ENCODE data around the gene GMDS.

GMDS gene

DNA sequence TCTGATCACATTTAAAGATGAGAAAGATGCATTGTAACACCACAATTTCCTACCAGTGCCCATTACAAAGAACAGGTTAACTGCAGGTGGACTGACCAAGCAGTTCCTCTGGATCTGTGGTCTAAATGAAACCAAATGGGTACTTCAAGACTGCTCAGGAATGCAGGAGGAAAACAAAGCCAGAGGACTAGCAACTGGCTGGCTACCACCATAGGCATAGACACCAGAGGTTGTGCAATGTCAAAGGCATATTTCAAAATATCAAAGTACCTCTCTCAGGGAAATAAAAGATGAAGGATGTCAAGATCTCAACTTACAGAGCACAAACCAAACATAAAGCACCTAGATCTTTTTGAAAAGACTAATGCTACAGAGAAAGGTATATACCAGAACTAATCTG, 65.5 kb downstream of the GMDS start:
- peaks cover 6% of the 10 kb centered on the region for H3K4me1 ChIP-seq (ENCODE audit: control insufficient read depth, insufficient read depth, low read length, unreplicated experiment)
- H2AFZ ChIP-seq (ENCODE audit: low read length, unreplicated experiment) = no peak overlapping the region
- H3K27me3 ChIP-seq (ENCODE audit: insufficient read depth, low read length) = no peaks in the 10 kb centered on the region
- H3K79me2 ChIP-seq (ENCODE audit: control insufficient read depth, insufficient read depth, low read length, unreplicated experiment) = no peaks in the 10 kb centered on the region
- H3K36me3 ChIP-seq (ENCODE audit: insufficient read depth, low read length) = no peaks in the 10 kb centered on the region
- no peak overlapping the region for H3K4me3 ChIP-seq (ENCODE audit: low read depth, low read length)
- H3K27ac ChIP-seq (ENCODE audit: low read depth, low read length) = no peak overlapping the region

GRCh38 chr6:2179241-2179640, 66.2 kb downstream of the GMDS start:
- Histone ChIP-seq H2AFZ (ENCODE audit: low read length, unreplicated experiment) (no peak overlapping the region), H3K79me2 (ENCODE audit: control insufficient read depth, insufficient read depth, low read length, unreplicated experiment) (no peaks in the 10 kb centered on the region), H3K27ac (ENCODE audit: low read depth, low read length) (no peak overlapping the region), H3K4me3 (ENCODE audit: low read depth, low read length) (no peak overlapping the region), H3K27me3 (ENCODE audit: insufficient read depth, low read length) (no peaks in the 10 kb centered on the region), H3K4me1 (ENCODE audit: control insufficient read depth, insufficient read depth, low read length, unreplicated experiment) (peaks cover 6% of the 10 kb centered on the region), H3K36me3 (ENCODE audit: insufficient read depth, low read length) (no peaks in the 10 kb centered on the region)

GRCh38 chr6:2178125-2178524, 67.3 kb downstream of the GMDS start:
- no peaks in the 10 kb centered on the region for H3K27me3 ChIP-seq (ENCODE audit: insufficient read depth, low read length)
- H2AFZ ChIP-seq (ENCODE audit: low read length, unreplicated experiment) = no peak overlapping the region
- H3K4me3 ChIP-seq (ENCODE audit: low read depth, low read length) = no peak overlapping the region
- no peaks in the 10 kb centered on the region for H3K36me3 ChIP-seq (ENCODE audit: insufficient read depth, low read length)
- H3K4me1 ChIP-seq (ENCODE audit: control insufficient read depth, insufficient read depth, low read length, unreplicated experiment) = peaks cover 6% of the 10 kb centered on the region
- no peaks in the 10 kb centered on the region for H3K79me2 ChIP-seq (ENCODE audit: control insufficient read depth, insufficient read depth, low read length, unreplicated experiment)
- H3K27ac ChIP-seq (ENCODE audit: low read depth, low read length) = no peak overlapping the region

DNA sequence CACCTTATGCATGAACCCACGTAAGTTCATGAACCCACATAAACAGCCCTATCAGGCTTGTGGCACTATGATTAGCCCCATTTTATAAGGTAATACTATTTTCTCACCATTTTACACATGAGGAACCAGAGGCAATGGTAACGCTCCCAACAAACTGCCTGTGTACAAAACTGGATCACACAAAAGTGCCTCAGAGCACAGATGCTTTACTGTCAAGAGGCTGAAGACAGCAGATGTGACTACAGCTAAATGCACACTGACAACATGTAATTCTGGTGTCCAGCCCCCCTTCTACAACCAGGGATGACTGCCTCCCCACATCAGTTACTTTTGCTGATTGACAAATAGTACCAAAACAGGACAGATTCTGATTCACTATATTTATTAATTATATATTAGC, 69.6 kb downstream of the GMDS start:
- H3K79me2 ChIP-seq (ENCODE audit: control insufficient read depth, insufficient read depth, low read length, unreplicated experiment) = no peaks in the 10 kb centered on the region
- H3K4me1 ChIP-seq (ENCODE audit: control insufficient read depth, insufficient read depth, low read length, unreplicated experiment) = peaks cover 6% of the 10 kb centered on the region
- no peaks in the 10 kb centered on the region for H3K36me3 ChIP-seq (ENCODE audit: insufficient read depth, low read length)
- H2AFZ ChIP-seq (ENCODE audit: low read length, unreplicated experiment) = no peak overlapping the region
- H3K27ac ChIP-seq (ENCODE audit: low read depth, low read length) = no peak overlapping the region
- no peak overlapping the region for H3K4me3 ChIP-seq (ENCODE audit: low read depth, low read length)
- no peaks in the 10 kb centered on the region for H3K27me3 ChIP-seq (ENCODE audit: insufficient read depth, low read length)

DNA sequence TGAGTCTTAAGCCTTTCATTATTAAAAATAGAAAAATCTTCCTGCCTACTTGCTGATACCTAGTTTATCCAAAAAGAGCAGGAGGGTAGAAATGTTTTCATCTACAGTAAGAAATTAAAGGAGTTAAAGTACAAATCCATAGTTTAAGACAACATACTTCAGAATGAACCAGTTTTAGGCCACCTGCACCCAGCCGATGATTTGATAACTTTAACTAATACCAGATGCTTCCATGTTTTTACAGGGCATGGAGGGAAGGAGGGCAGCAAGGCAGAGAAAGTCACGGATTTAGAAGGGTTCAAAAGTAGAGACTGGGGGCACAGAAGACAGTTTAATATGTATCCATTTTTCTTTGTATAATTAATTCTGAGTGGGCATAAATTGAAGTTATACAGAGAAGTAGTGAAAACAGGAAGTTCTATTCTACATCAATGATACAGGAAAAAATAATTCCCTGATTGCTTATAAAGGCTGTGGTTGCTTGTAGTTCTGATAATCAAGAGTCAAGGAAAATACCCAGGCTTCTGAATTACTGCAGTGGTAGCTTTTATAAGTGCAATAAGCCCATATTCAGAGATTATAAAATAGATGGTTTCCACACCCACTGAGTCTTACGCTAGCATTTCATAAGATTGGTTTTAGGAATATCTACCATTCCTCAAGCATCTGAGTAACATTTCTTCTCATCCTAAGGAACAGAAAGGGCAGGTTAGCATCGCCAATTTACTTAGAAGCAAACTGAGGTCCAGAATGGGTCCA, 72.0 kb downstream of the GMDS start:
- Histone ChIP-seq H3K79me2 (ENCODE audit: control insufficient read depth, insufficient read depth, low read length, unreplicated experiment) (no peaks in the 10 kb centered on the region), H3K27me3 (ENCODE audit: insufficient read depth, low read length) (no peaks in the 10 kb centered on the region), H2AFZ (ENCODE audit: low read length, unreplicated experiment) (no peak overlapping the region), H3K4me3 (ENCODE audit: low read depth, low read length) (no peak overlapping the region), H3K4me1 (ENCODE audit: control insufficient read depth, insufficient read depth, low read length, unreplicated experiment) (peaks cover 5% of the 10 kb centered on the region), H3K27ac (ENCODE audit: low read depth, low read length) (no peak overlapping the region), H3K36me3 (ENCODE audit: insufficient read depth, low read length) (no peaks in the 10 kb centered on the region)

DNA sequence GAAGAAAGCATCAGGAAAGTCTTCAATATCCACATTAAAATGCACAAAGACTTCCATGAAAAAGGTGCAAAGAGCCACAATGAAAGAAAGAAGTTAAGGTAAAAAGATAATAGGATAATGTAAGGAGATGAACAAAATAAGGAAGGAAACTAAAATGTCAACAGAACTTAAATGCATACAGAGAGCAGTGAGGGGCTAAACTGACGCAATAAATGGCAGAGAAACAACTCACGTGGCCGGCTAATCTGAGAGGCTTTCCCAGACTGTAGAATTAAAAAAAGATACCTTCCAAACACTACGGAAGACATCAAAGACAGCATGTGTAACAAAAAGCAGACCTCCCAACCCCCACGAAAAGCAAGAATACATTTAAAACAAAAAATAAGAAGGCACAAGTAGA, 73.7 kb downstream of the GMDS start:
- peaks cover 10% of the 10 kb centered on the region for H3K4me1 ChIP-seq (ENCODE audit: control insufficient read depth, insufficient read depth, low read length, unreplicated experiment)
- H3K36me3 ChIP-seq (ENCODE audit: insufficient read depth, low read length) = no peaks in the 10 kb centered on the region
- H3K4me3 ChIP-seq (ENCODE audit: low read depth, low read length) = no peak overlapping the region
- no peak overlapping the region for H3K27ac ChIP-seq (ENCODE audit: low read depth, low read length)
- H3K27me3 ChIP-seq (ENCODE audit: insufficient read depth, low read length) = no peaks in the 10 kb centered on the region
- H2AFZ ChIP-seq (ENCODE audit: low read length, unreplicated experiment) = no peak overlapping the region
- H3K79me2 ChIP-seq (ENCODE audit: control insufficient read depth, insufficient read depth, low read length, unreplicated experiment) = no peaks in the 10 kb centered on the region

GRCh38 chr6:2168480-2168879, 76.9 kb downstream of the GMDS start:
- no peaks in the 10 kb centered on the region for H3K27me3 ChIP-seq (ENCODE audit: insufficient read depth, low read length)
- H3K79me2 ChIP-seq (ENCODE audit: control insufficient read depth, insufficient read depth, low read length, unreplicated experiment) = no peaks in the 10 kb centered on the region
- H3K36me3 ChIP-seq (ENCODE audit: insufficient read depth, low read length) = no peaks in the 10 kb centered on the region
- peaks cover 10% of the 10 kb centered on the region for H3K4me1 ChIP-seq (ENCODE audit: control insufficient read depth, insufficient read depth, low read length, unreplicated experiment)
- no peak overlapping the region for H3K4me3 ChIP-seq (ENCODE audit: low read depth, low read length)
- H2AFZ ChIP-seq (ENCODE audit: low read length, unreplicated experiment) = no peak overlapping the region
- H3K27ac ChIP-seq (ENCODE audit: low read depth, low read length) = 0 out of 2 replicates have a peak overlapping the region, but pooled peaks have one; percentile 30

DNA sequence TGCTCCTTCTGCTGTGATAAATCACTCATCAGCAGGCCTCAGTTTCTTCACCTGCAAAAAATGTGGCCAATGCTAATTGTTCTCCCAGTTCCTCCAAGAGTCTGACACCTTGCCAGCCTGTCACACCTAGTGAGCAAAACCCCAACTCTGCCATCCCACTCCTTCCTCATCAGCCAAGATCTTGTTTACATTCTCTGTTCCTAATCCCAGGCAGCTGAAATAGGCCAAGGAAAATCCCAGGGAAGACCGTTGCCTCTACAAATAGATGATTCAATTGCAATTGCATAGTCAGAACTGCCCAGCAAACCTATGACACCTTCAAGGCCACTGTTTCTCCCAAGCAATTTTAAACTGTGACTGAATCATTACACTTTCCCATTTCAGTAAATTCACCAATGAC, 78.7 kb downstream of the GMDS start:
- Histone ChIP-seq H3K27ac (ENCODE audit: low read depth, low read length) (no peak overlapping the region), H3K36me3 (ENCODE audit: insufficient read depth, low read length) (no peaks in the 10 kb centered on the region), H3K4me1 (ENCODE audit: control insufficient read depth, insufficient read depth, low read length, unreplicated experiment) (peaks cover 24% of the 10 kb centered on the region), H3K4me3 (ENCODE audit: low read depth, low read length) (no peak overlapping the region), H3K27me3 (ENCODE audit: insufficient read depth, low read length) (no peaks in the 10 kb centered on the region), H3K79me2 (ENCODE audit: control insufficient read depth, insufficient read depth, low read length, unreplicated experiment) (no peaks in the 10 kb centered on the region), H2AFZ (ENCODE audit: low read length, unreplicated experiment) (no peak overlapping the region)

DNA sequence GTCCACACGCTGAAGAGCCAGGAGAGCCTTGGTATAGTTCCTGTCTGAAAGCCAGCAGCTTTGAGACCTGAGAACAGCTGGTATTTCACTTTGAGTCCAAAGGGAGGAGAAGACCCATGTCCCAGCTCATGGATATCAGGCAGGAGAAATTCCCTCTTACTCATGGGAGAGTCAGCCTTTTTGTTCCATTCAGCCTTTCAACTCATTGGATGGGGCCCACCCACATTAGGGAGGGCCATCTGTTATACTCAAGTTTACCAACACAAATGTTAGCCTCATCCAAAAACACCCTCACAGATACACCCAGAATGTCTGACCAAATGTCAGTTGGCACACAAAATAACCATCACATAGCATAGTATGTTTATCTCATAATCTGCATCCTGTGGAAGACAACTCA, 80.1 kb downstream of the GMDS start:
- Histone ChIP-seq H3K79me2 (ENCODE audit: control insufficient read depth, insufficient read depth, low read length, unreplicated experiment) (no peaks in the 10 kb centered on the region), H2AFZ (ENCODE audit: low read length, unreplicated experiment) (no peak overlapping the region), H3K36me3 (ENCODE audit: insufficient read depth, low read length) (no peaks in the 10 kb centered on the region), H3K27me3 (ENCODE audit: insufficient read depth, low read length) (no peaks in the 10 kb centered on the region), H3K4me1 (ENCODE audit: control insufficient read depth, insufficient read depth, low read length, unreplicated experiment) (peaks cover 29% of the 10 kb centered on the region), H3K4me3 (ENCODE audit: low read depth, low read length) (no peak overlapping the region), H3K27ac (ENCODE audit: low read depth, low read length) (no peak overlapping the region)

DNA sequence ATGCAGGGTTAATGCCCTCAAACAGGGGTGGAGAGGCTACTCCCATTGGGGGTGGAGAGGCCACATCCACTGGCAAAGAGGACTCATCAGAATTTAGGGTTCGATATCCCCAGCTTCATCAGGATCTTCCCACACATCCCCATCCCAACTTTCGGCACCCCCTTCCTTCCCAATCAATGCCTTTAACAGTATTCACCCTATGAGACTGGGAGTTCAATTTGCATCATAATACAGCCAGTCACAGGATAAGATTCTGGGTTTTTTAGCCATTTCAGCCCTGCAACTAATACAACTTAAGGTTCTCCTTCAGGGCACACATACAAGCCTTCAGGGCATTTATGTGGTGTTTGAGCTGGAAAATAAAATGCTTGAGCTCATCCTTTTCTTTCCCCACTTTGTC, 80.9 kb downstream of the GMDS start:
- Histone ChIP-seq H3K36me3 (ENCODE audit: insufficient read depth, low read length) (no peaks in the 10 kb centered on the region), H3K27ac (ENCODE audit: low read depth, low read length) (no peak overlapping the region), H3K79me2 (ENCODE audit: control insufficient read depth, insufficient read depth, low read length, unreplicated experiment) (no peaks in the 10 kb centered on the region), H3K4me3 (ENCODE audit: low read depth, low read length) (no peak overlapping the region), H3K27me3 (ENCODE audit: insufficient read depth, low read length) (no peaks in the 10 kb centered on the region), H3K4me1 (ENCODE audit: control insufficient read depth, insufficient read depth, low read length, unreplicated experiment) (peaks cover 29% of the 10 kb centered on the region), H2AFZ (ENCODE audit: low read length, unreplicated experiment) (no peak overlapping the region)

DNA sequence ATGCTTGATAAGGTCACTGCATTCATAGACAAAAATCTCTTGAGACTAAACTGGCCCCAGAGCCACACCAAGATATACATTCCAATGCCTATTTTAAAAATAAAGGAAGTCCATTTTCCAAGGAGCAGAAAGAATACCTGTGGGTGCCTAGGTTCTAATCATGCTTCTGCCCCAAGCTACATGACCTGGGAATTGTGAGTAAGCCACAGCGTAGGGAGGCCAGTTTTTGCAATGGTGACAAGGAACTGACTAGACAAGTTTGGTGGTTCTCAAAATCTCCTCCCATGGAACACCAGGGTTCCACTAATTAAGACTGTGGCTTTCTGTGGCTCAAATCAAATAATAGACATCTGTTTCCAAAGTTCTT, 83.3 kb downstream of the GMDS start:
- H3K4me1 ChIP-seq (ENCODE audit: control insufficient read depth, insufficient read depth, low read length, unreplicated experiment) = peaks cover 32% of the 10 kb centered on the region
- no peak overlapping the region; the same call in 1 of the 2 replicates for H3K4me3 ChIP-seq (ENCODE audit: low read depth, low read length)
- H3K27me3 ChIP-seq (ENCODE audit: insufficient read depth, low read length) = no peaks in the 10 kb centered on the region
- H2AFZ ChIP-seq (ENCODE audit: low read length, unreplicated experiment) = no peak overlapping the region
- no peak overlapping the region for H3K27ac ChIP-seq (ENCODE audit: low read depth, low read length)
- H3K36me3 ChIP-seq (ENCODE audit: insufficient read depth, low read length) = no peaks in the 10 kb centered on the region
- no peaks in the 10 kb centered on the region for H3K79me2 ChIP-seq (ENCODE audit: control insufficient read depth, insufficient read depth, low read length, unreplicated experiment)

Measured in ACC112 (cell line).